Peyer's patch (tissue), 4 donors: ENCODE measurements around the gene ZNF155.

Source experiments
- CTCF ChIP-seq, 6 experiments: fragments of 450-650 bp in 4 of 6; fragments of 200-600 bp in 2 of 6; sonication (generic) in 1 of 6; IDR thresholded peaks; one replicate each; pipeline ENCODE4 v1.5.1; 2017 to 2019; ENCODE audit warnings: antibody characterized with exemption in 6 of 6, mild to moderate bottlenecking in 3 of 6, moderate library complexity in 1 of 6
- POLR2A ChIP-seq, 2 donors: fragments of 450-650 bp; IDR thresholded peaks; one replicate each; pipeline ENCODE4 v1.5.1; 2017; ENCODE audit warnings: antibody characterized with exemption in 2 of 2, mild to moderate bottlenecking in 2 of 2, moderate library complexity in 2 of 2

DNA sequence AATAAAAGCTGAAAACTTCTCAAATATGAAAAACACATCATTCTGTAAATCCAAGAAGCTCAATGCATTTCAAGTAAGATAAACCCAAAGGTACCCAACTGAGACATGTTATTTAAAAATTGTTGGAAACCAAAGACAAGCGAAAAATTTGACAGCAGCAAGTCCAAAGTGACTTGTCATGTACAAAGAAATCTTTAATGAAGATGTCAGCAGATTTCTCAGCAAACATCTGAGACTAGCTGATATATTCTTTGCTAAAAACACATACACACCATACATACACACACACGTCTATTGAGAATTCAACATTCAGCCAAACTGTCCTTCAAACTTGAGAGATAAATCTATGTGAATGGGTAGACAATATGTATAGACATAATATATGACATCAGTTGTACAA lies 35.5 kb downstream of the ZNF155 start:
- no peak for TF ChIP-seq POLR2A (IDR thresholded peaks at IDR 0.05)
- no peak for TF ChIP-seq CTCF (IDR thresholded peaks at IDR 0.05)
